Astrocyte of the spinal cord (primary cell): Measurements from ENCODE around the gene TC2N.

Experiments used
- DNase-seq: peaks from one replicate; pipeline ENCODE4 v3.0.0; 2011; ENCODE audit warnings: low read depth, low spot score
- H3K4me3 ChIP-seq: 2 replicates; pipeline ENCODE4 v1.5.1; 2011; ENCODE audit warnings: low read depth, mild to moderate bottlenecking, low read length, moderate library complexity
- in situ Hi-C: cut with HindIII; loops from 2 replicates; pipeline ENCODE4 v1.10.0; 2017; ENCODE audit warnings: low sequenced_read_pairs
- TF ChIP-seq, protein P1 (sequence below): IDR thresholded peaks from 2 replicates; pipeline ENCODE4 v1.5.1; 2012; ENCODE audit warnings: low read depth, mild to moderate bottlenecking, low read length, inconsistent platforms

The TC2N gene

DNA sequence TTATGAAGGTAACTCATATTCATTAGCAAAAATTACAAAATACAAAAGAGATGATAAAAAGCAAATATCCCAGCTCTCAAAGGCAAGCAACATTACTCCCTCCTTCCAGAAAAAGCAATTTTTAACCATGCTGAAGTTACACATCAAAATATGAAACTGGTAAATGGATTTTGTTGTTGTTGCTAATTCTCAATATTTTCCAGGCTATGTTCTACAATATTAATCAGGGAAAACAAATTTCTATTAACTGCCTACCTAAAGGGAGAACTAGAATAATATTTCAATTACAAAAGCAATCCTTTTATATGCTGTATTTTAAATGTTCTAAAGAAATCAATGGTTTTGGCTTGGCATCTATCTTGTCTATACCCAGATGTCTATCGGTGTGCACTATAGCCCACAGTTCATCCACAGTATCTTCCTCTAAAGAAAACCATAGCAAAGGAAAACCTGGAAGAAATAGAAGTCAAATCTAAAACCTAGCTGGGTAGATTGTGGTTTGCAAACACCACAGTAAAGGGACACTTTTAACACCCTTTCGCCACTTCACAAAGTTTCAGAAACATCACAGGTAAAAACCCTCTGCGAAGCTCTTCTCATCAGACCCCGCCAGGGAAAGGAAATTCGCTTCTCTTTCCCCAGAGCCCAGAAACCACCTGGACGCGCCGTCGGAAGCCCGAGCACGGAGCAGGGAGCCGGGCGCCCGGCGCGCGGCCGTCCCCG is 32.0 kb downstream of the TC2N start:
- no peak for DNase-seq
- H3K4me3 ChIP-seq = no peak overlapping the region
- TF ChIP-seq, protein P1, sequence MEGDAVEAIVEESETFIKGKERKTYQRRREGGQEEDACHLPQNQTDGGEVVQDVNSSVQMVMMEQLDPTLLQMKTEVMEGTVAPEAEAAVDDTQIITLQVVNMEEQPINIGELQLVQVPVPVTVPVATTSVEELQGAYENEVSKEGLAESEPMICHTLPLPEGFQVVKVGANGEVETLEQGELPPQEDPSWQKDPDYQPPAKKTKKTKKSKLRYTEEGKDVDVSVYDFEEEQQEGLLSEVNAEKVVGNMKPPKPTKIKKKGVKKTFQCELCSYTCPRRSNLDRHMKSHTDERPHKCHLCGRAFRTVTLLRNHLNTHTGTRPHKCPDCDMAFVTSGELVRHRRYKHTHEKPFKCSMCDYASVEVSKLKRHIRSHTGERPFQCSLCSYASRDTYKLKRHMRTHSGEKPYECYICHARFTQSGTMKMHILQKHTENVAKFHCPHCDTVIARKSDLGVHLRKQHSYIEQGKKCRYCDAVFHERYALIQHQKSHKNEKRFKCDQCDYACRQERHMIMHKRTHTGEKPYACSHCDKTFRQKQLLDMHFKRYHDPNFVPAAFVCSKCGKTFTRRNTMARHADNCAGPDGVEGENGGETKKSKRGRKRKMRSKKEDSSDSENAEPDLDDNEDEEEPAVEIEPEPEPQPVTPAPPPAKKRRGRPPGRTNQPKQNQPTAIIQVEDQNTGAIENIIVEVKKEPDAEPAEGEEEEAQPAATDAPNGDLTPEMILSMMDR = no peak
- in situ Hi-C loops = no loop called here

DNA sequence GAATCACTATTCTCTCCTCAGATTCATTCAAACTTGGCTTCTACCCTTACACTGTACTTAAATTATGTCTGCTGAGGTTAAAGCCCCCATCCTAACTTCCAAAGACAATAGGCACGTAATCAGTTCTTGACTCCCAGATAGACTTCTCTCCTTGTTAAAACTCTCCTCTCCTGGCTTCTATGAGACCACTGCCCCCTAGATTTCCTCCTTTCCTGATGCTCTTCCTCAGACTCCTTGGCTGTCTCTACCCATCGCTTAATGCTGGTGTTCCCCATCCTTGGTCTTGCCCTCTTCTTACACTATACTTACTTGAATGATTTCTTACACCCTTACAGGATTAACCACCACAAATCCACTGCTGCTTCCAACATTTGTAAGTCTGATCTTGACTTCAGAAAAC is 32.8 kb downstream of the TC2N start:
- no peak for DNase-seq
- TF ChIP-seq, protein P1 = no peak
- in situ Hi-C loops = no loop called here
- no peak overlapping the region for H3K4me3 ChIP-seq

DNA sequence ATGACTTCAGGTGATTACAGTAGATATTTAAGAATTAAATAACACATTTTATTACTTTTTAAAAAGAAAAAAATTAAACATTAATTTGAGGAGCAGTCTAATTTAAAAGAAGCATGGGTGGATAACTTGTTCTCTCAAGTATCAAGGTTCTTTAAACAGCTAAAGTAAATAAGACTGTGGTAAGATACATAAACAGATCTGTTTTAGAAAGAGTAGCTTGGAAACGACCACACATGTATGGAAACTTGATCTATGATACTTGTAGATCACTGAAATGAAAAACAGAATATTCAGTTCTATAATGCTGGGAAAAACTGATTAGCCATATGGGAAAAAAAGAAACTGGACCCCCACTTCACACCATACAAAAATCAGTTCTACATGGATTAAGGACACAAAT is 36.0 kb downstream of the TC2N start:
- TF ChIP-seq, protein P1 = no peak
- DNase-seq = no peak
- H3K4me3 ChIP-seq = no peak overlapping the region
- in situ Hi-C loops = no loop called here

DNA sequence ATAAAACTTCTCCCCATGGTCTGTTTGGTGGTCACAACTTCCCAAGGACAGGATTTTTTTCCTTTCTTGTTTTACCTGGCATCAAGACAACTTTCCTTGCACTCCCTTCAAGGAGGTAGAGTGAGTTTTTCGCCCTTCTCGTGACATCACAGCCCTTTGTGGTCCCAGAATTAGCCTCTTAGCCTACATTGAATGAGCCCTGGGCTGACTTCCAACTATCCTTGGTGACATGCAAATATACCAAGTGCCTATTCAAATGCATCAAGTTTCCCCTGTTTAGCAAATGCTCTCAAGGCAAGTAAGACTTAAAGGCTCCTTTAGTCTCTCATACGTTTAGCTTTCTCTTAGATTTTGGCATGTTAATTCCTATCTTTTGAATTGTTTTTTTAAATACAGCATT is 36.6 kb downstream of the TC2N start:
- H3K4me3 ChIP-seq = no peak overlapping the region
- in situ Hi-C loops = no loop called here
- TF ChIP-seq, protein P1 = no peak
- DNase-seq = no peak

DNA sequence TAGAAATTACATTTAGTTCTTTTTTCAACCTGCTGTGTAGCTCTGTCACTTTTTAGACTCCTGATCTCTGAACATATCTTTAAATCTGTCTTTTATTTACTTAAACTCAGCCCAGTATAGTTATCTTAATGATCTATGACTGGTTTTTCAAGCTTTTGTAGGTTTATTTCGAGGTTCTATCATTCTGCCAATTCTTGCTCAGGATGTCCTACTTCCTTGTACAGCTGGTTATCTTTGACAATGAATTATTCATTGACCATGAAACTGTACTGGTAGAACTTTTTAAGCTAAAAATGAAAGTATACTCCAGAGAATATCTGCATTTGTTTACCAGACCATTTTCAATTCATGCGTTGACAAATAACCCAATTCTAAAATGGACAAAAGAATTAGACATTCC is 37.8 kb downstream of the TC2N start:
- H3K4me3 ChIP-seq = no peak overlapping the region
- TF ChIP-seq, protein P1 = no peak
- in situ Hi-C loops = no loop called here
- DNase-seq = no peak

DNA sequence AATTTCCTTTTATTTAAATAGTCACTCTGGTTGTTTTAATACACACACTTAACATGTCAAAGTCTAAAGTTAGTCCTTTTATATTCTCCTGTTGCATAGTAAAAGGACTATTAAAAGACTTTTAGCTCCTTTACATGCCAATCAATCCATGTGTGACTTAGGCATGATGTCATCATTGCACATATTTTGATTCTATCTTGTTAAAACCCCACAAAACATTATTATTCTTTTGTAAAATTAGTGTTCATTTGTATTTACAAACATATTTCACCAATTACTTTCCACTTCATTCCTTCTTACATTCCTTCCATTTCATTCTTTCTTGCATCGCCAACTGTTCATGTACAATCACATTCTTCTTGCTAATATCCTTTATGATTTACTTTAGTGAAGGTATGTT is 39.6 kb downstream of the TC2N start:
- DNase-seq = no peak
- H3K4me3 ChIP-seq = no peak overlapping the region
- in situ Hi-C loops = no loop called here
- TF ChIP-seq, protein P1 = no peak
